DOHH2 (cell line): ENCODE data around the gene HERC4.
A peak's percentile ranks its signal among the peaks of the same experiment; 100 is the strongest.

Experiments
- H3F3A ChIP-seq: fragments of 200-600 bp; sonication (generic), shearing (Covaris generic); 2 replicates; pipeline ENCODE4 v1.6.0; 2016; ENCODE audit warnings: antibody characterized with exemption, mild to moderate bottlenecking; ENCODE audit not compliant: control insufficient read depth, insufficient read depth
- H3K27ac ChIP-seq: fragments of 200-600 bp; sonication (generic); 2 replicates; pipeline ENCODE4 v1.5.1; 2014; ENCODE audit warnings: low read depth, mild to moderate bottlenecking, low read length, moderate library complexity
- H3K27me3 ChIP-seq: fragments of 200-600 bp; sonication (generic); 2 replicates; pipeline ENCODE4 v1.6.1; 2014; ENCODE audit warnings: mild to moderate bottlenecking, low read length, mixed read lengths; ENCODE audit not compliant: control insufficient read depth
- H3K36me3 ChIP-seq: fragments of 200-600 bp; sonication (generic); 2 replicates; pipeline ENCODE4 v1.6.1; 2014; ENCODE audit warnings: mild to moderate bottlenecking, low read length, moderate library complexity, mixed read lengths; ENCODE audit not compliant: control insufficient read depth
- H3K4me1 ChIP-seq: fragments of 200-600 bp; sonication (generic); 2 replicates; pipeline ENCODE4 v1.6.1; 2014; ENCODE audit warnings: mild to moderate bottlenecking, low read length, mixed read lengths; ENCODE audit not compliant: control insufficient read depth
- H3K4me2 ChIP-seq: fragments of 200-600 bp; sonication (generic); 2 replicates; pipeline ENCODE4 v1.6.0; 2014; ENCODE audit warnings: mild to moderate bottlenecking, low read length, moderate library complexity
- H3K4me3 ChIP-seq: fragments of 200-600 bp; sonication (generic); 2 replicates; pipeline ENCODE4 v1.5.1; 2014; ENCODE audit warnings: mild to moderate bottlenecking, low read length, mixed read lengths
- H3K79me2 ChIP-seq: fragments of 200-600 bp; sonication (generic); 2 replicates; pipeline ENCODE4 v1.6.1; 2014; ENCODE audit warnings: mild to moderate bottlenecking, low read length, mixed read lengths; ENCODE audit not compliant: control insufficient read depth
- H3K9me2 ChIP-seq: fragments of 200-600 bp; sonication (generic); replicated peaks from 2 replicates; pipeline ENCODE4 v1.6.1; 2014; ENCODE audit warnings: mild to moderate bottlenecking, low read length, mixed read lengths; ENCODE audit not compliant: control insufficient read depth
- H3K9me3 ChIP-seq: fragments of 200-600 bp; sonication (generic); 2 replicates; pipeline ENCODE4 v1.6.1; 2014; ENCODE audit warnings: antibody characterized with exemption, low read length, mixed read lengths; ENCODE audit not compliant: control insufficient read depth, insufficient read depth
- H4K20me1 ChIP-seq: fragments of 200-600 bp; sonication (generic); 2 replicates; pipeline ENCODE4 v1.6.0; 2014; ENCODE audit warnings: low read depth, mild to moderate bottlenecking, antibody characterized with exemption, low read length, moderate library complexity; ENCODE audit not compliant: control insufficient read depth, insufficient read depth
- EZH2phosphoT487 ChIP-seq: fragments of 200-600 bp; sonication (generic); IDR thresholded peaks from 2 replicates; pipeline ENCODE4 v1.6.1; 2017; ENCODE audit warnings: borderline replicate concordance, mild to moderate bottlenecking, antibody characterized with exemption, low read length, moderate library complexity, mixed read lengths
- TF ChIP-seq, protein P1 (sequence below): fragments of 200-600 bp; sonication (generic); IDR thresholded peaks from one replicate; pipeline ENCODE4 v1.5.1; 2014; ENCODE audit warnings: antibody characterized with exemption, mild to moderate bottlenecking, low read depth, low read length; ENCODE audit not compliant: poor library complexity, severe bottlenecking

Gene HERC4

DNA sequence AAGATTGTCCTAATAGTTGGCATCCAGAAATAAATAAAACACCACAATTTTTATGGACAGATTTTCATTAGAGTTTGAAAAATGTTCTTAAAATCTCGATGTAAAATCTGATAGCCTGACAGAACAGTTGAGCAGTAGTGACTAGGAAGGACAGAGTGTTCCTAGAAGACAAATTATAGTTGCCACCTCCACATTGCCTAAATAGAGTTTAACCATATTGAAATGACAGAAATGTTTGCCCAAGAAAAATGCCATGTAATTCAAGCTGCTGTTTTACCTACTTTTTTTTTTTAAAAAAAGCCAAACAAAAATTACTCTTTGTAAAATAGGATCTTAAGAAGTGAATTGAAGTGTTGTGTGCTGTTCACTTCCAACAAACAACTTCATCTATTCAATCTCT lies 8.9 kb upstream of the HERC4 start:
- Histone ChIP-seq H3K79me2 (no peaks in the 10 kb centered on the region), H3F3A (peaks cover 2% of the 10 kb centered on the region; the same call in 1 of the 2 replicates), H3K9me3 (no peaks in the 10 kb centered on the region), H3K4me1 (peaks cover 11% of the 10 kb centered on the region), H4K20me1 (no peaks in the 10 kb centered on the region), H3K27ac (no peak overlapping the region), H3K4me2 (no peak overlapping the region), H3K9me2 (no peaks in the 10 kb centered on the region), H3K4me3 (no peak overlapping the region), H3K36me3 (no peaks in the 10 kb centered on the region), H3K27me3 (no peaks in the 10 kb centered on the region)
- TF ChIP-seq, protein P1, sequence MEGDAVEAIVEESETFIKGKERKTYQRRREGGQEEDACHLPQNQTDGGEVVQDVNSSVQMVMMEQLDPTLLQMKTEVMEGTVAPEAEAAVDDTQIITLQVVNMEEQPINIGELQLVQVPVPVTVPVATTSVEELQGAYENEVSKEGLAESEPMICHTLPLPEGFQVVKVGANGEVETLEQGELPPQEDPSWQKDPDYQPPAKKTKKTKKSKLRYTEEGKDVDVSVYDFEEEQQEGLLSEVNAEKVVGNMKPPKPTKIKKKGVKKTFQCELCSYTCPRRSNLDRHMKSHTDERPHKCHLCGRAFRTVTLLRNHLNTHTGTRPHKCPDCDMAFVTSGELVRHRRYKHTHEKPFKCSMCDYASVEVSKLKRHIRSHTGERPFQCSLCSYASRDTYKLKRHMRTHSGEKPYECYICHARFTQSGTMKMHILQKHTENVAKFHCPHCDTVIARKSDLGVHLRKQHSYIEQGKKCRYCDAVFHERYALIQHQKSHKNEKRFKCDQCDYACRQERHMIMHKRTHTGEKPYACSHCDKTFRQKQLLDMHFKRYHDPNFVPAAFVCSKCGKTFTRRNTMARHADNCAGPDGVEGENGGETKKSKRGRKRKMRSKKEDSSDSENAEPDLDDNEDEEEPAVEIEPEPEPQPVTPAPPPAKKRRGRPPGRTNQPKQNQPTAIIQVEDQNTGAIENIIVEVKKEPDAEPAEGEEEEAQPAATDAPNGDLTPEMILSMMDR = no peak
- no peak for TF ChIP-seq EZH2phosphoT487

DNA sequence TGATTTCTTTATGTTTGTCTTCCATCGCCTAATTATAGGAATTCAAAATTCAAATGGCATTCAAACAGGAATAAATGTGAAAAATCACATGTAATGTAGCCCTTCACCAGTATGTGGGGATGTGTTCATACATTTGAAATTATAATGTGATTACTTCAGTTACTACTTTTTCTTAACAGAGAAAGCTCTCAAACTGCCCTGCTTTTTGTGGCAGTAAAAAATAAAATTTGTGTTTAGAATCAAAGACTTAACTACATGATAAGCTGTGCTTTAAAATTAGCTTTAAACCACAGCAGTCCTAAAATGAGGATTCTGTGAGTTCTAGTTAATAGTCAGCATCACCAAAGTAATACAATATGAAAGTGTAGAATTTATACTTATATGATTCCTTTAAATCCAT lies 7.8 kb upstream of the HERC4 start:
- Histone ChIP-seq H3F3A (peaks cover 2% of the 10 kb centered on the region; the same call in 1 of the 2 replicates), H3K9me2 (no peaks in the 10 kb centered on the region), H3K4me1 (peaks cover 11% of the 10 kb centered on the region), H3K27me3 (no peaks in the 10 kb centered on the region), H3K27ac (no peak overlapping the region), H3K4me2 (no peak overlapping the region), H3K36me3 (no peaks in the 10 kb centered on the region), H4K20me1 (no peaks in the 10 kb centered on the region), H3K79me2 (no peaks in the 10 kb centered on the region), H3K4me3 (no peak overlapping the region), H3K9me3 (no peaks in the 10 kb centered on the region)
- TF ChIP-seq, protein P1 = peak; percentile 35
- TF ChIP-seq EZH2phosphoT487 = no peak

DNA sequence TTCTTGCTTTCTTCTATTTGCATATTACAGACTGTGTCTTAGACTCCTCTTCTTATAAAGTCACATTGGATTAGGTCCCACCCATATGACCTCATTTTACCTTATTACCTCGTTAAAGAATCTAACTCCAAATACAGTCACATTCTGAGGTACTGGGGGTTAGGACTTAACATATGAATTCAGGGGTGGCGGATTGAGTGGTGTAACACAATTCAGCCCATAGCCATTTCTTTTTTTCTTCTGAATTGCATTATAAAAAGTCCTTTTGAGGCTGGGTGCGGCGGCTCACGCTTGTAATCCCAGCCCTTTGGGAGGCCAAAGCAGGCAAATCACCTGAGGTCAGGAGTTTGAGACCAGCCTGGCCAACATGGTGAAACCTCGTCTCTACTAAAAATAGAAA lies 6.8 kb upstream of the HERC4 start:
- H3K4me1 ChIP-seq = peaks cover 11% of the 10 kb centered on the region

More for the DNA sequence above, 6.8 kb upstream of the HERC4 start:
- H3K9me3 ChIP-seq = no peaks in the 10 kb centered on the region
- no peaks in the 10 kb centered on the region for H3K36me3 ChIP-seq
- H3K4me3 ChIP-seq = no peak overlapping the region
- no peaks in the 10 kb centered on the region for H4K20me1 ChIP-seq
- H3K4me2 ChIP-seq = no peak overlapping the region
- TF ChIP-seq, protein P1 = no peak
- TF ChIP-seq EZH2phosphoT487 = no peak
- H3K9me2 ChIP-seq = no peaks in the 10 kb centered on the region
- no peaks in the 10 kb centered on the region for H3K79me2 ChIP-seq
- H3K27me3 ChIP-seq = no peaks in the 10 kb centered on the region
- H3F3A ChIP-seq = peaks cover 2% of the 10 kb centered on the region; the same call in 1 of the 2 replicates
- H3K27ac ChIP-seq = no peak overlapping the region
